ENCODE data around the gene HYAL3.
"Not testable (repeated sequence)": the region's sequence is repeated elsewhere in the genome, so short reads cannot be mapped to it uniquely, and the experiment has no call there.

HYAL3 gene

DNA sequence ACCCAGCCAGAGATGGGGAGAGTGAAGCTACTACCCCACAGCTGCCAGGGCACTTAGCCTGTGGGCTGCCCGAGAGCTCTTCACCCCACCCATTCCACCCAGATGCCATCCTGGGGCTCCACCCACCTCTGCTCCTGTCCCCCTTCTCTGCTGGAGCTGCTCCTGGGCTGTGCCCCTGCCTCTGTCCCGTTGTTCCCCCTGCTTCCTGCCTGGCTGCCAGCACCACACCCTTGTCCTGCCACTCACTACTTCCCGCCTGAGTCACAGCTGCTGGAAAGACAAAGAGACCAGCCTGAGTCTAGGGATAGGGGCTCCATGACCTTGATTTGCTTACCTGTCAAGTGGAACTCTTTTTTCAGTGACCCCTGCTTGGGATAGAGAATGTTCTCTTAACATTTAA is 50.8 kb downstream of the HYAL3 start:
- TF ChIP-seq, protein P1, sequence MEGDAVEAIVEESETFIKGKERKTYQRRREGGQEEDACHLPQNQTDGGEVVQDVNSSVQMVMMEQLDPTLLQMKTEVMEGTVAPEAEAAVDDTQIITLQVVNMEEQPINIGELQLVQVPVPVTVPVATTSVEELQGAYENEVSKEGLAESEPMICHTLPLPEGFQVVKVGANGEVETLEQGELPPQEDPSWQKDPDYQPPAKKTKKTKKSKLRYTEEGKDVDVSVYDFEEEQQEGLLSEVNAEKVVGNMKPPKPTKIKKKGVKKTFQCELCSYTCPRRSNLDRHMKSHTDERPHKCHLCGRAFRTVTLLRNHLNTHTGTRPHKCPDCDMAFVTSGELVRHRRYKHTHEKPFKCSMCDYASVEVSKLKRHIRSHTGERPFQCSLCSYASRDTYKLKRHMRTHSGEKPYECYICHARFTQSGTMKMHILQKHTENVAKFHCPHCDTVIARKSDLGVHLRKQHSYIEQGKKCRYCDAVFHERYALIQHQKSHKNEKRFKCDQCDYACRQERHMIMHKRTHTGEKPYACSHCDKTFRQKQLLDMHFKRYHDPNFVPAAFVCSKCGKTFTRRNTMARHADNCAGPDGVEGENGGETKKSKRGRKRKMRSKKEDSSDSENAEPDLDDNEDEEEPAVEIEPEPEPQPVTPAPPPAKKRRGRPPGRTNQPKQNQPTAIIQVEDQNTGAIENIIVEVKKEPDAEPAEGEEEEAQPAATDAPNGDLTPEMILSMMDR (IDR thresholded peaks at IDR 0.05; ENCODE audit: control insufficient read depth, insufficient read depth, low read depth, low read length, missing control alignments), result no peak
- DNase-seq (ENCODE audit: low read depth), result no peak

DNA sequence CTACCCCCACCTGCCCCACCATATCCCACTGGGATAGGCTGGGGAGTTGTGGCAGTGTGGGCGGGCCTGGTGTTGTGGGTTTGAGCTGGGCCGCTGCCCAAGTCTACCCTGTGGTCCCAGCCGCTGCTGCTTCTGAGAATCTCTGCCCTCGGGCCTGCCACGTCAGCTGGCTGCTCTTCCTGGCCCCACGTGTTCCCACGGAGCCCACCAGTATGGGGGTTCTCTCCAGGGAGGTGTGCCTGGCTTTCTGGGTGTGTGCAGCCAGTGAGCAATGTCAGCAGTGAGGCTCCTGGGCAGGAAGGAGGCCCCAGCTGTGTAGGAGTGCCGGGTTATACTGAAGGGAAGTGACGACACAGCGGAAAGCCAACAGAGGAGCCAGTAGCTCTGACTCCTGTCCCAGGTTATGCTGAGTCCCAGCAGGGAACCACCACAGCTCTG is 52.7 kb downstream of the HYAL3 start:
- TF ChIP-seq, protein P1 (IDR thresholded peaks at IDR 0.05; ENCODE audit: control insufficient read depth, insufficient read depth, low read depth, low read length, missing control alignments), result no peak
- peak; percentile 87 for DNase-seq (ENCODE audit: low read depth)
- peak overlapping the region; percentile 40 for H3K4me3 ChIP-seq (ENCODE audit: control insufficient read depth, low read depth, low read length)

More for the DNA sequence above, 50.8 kb downstream of the HYAL3 start:
- no peak overlapping the region for H3K4me3 ChIP-seq (ENCODE audit: control insufficient read depth, low read depth, low read length)

DNA sequence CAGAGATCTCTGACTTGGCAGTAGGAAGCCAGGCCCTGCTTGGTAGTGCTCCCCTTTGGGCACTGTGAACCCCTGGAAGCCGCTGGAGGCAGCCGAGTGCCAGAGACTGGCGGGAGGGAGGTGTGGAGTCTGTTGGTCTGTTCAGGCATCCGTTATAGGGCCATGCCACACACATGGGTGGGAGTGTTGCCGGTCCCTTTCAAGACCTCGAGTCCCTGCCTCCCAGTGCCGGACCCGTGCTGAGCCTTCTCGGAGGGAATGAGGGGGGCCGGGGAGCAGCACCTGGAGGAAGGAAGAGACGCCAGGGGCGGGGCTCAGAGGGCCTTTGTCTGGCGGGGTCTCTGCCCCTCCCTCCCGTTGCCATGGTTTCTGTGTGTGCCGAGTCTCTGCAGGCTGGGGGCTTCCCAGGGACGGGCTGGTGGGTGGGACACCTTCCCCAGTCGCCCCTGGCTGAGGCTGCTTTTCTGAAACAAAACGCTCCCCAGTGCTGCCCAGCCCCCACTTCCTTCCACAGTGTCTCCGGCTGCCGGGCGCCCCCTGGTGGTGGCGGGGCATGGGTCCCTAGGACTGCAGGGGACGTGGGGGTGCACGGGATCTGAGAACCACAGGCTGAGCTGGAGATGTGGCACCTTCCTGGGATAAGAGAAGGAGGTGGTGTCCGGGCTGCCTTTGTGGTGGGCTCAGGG is 53.2 kb downstream of the HYAL3 start:
- peak overlapping the region; percentile 40 for H3K4me3 ChIP-seq (ENCODE audit: control insufficient read depth, low read depth, low read length)
- TF ChIP-seq, protein P1 (IDR thresholded peaks at IDR 0.05; ENCODE audit: control insufficient read depth, insufficient read depth, low read depth, low read length, missing control alignments), result peak; percentile 100
- peak; percentile 57 for DNase-seq (ENCODE audit: low read depth)

- DNase-seq (ENCODE audit: low read depth), result no peak
- H3K4me3 ChIP-seq (ENCODE audit: control insufficient read depth, low read depth, low read length), result peak overlapping the region; percentile 40
- TF ChIP-seq, protein P1 (IDR thresholded peaks at IDR 0.05; ENCODE audit: control insufficient read depth, insufficient read depth, low read depth, low read length, missing control alignments), result no peak
These were observed 53.9 kb downstream of the HYAL3 start for GRCh38 chr3:50245251-50245745.

- not testable (repeated sequence) for DNase-seq (ENCODE audit: low read depth); H3K4me3 ChIP-seq (ENCODE audit: control insufficient read depth, low read depth, low read length)
These were observed 54.4 kb downstream of the HYAL3 start for GRCh38 chr3:50244813-50245212.

- no peak for DNase-seq (ENCODE audit: low read depth)
- TF ChIP-seq, protein P1 (IDR thresholded peaks at IDR 0.05; ENCODE audit: control insufficient read depth, insufficient read depth, low read depth, low read length, missing control alignments), result no peak
- H3K4me3 ChIP-seq (ENCODE audit: control insufficient read depth, low read depth, low read length), result no peak overlapping the region
These were observed 55.7 kb downstream of the HYAL3 start for GRCh38 chr3:50243543-50243895.

DNA sequence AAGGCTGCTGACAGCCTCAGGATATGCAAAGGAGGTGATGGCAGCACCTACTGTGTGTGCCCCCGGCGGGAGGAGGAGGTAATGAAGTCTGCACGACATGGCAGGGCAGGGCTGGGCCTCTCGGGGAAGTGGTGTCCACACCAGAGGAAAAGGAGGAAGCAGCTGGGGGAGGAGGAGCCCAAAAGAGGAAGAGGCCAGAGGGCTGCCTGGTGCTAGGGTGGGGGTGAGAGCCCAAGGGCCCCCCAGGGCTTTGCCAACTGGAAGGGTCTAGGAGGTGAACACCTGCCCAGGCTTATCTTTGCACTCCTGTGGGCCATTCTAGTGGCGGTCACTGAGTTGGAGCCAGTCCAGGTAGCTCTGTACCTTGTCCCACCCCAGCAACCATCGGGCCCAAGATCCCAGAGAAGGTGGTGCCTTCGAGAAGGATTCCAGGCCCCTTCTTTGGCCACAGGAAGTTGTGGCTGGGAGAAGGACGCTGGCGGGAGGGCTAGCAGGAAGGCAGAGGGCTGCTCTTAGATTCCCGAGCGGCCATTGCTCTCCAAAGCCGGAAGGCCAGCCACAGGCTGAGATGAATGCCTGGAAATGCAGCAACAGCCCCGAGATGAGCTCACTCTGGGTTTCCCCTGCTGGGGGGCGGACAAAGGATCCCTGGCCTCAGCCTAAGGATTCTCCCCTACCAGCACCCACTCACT is 56.2 kb downstream of the HYAL3 start:
- no peak overlapping the region for H3K4me3 ChIP-seq (ENCODE audit: control insufficient read depth, low read depth, low read length)
- TF ChIP-seq, protein P1 (IDR thresholded peaks at IDR 0.05; ENCODE audit: control insufficient read depth, insufficient read depth, low read depth, low read length, missing control alignments), result no peak
- no peak for DNase-seq (ENCODE audit: low read depth)

Data from AG09309 (cell line).